Liver (tissue), 9 donors: Measurements from ENCODE around the gene CCL27. TPM values are rescaled to one million over a fixed set of nuclear protein-coding genes. Genes with fewer than 3 reads are reported as not detected.

Experiments
- DNase-seq: peaks from one replicate; pipeline ENCODE4 v3.0.0-alpha.2; 2017; ENCODE audit warnings: low spot score
- H3K27ac ChIP-seq, 2 donors: one replicate each; pipeline ENCODE4 v1.7.0; 2013; ENCODE audit warnings: inconsistent platforms in 2 of 2, low read length in 2 of 2, control low read depth in 1 of 2, low read depth in 1 of 2, mild to moderate bottlenecking in 1 of 2
- H3K27me3 ChIP-seq, 4 donors: one replicate each; pipeline versions ENCODE4 v1.6.1 to v1.7.0; 2013; ENCODE audit warnings: low read length in 3 of 4, inconsistent platforms in 1 of 4, mild to moderate bottlenecking in 1 of 4, moderate library complexity in 1 of 4; ENCODE audit not compliant: control insufficient read depth in 4 of 4, insufficient read depth in 4 of 4
- H3K36me3 ChIP-seq, 4 donors: one replicate each; pipeline versions ENCODE4 v1.6.1 to v1.7.0; 2013; ENCODE audit warnings: low read length in 3 of 4, mild to moderate bottlenecking in 3 of 4, low read depth in 1 of 4, moderate library complexity in 1 of 4; ENCODE audit not compliant: control insufficient read depth in 4 of 4, insufficient read depth in 3 of 4
- H3K4me1 ChIP-seq, 4 donors: one replicate each; pipeline versions ENCODE4 v1.6.1 to v1.7.0; 2013; ENCODE audit warnings: low read length in 3 of 4, mild to moderate bottlenecking in 3 of 4, moderate library complexity in 1 of 4; ENCODE audit not compliant: control insufficient read depth in 4 of 4, insufficient read depth in 4 of 4
- H3K4me3 ChIP-seq, 3 donors: one replicate each; pipeline versions ENCODE4 v1.6.1 to v1.7.0; 2013; ENCODE audit warnings: low read length in 3 of 3, control low read depth in 1 of 3, low read depth in 1 of 3, mild to moderate bottlenecking in 1 of 3
- H3K9ac ChIP-seq, 2 donors: one replicate each; pipeline ENCODE4 v1.7.0; 2013; ENCODE audit warnings: low read length in 2 of 2, mild to moderate bottlenecking in 2 of 2, moderate library complexity in 2 of 2, control low read depth in 1 of 2, low read depth in 1 of 2
- H3K9me3 ChIP-seq, 4 donors: one replicate each; pipeline versions ENCODE4 v1.6.1 to v1.7.0; 2013; ENCODE audit warnings: low read length in 3 of 4; ENCODE audit not compliant: control insufficient read depth in 4 of 4
- EGR1 ChIP-seq, 2 donors: IDR thresholded peaks; 2 replicates each; pipeline ENCODE4 v1.6.1; 2016 to 2018; ENCODE audit warnings: antibody characterized with exemption in 2 of 2, low read depth in 2 of 2
- FOXA1 ChIP-seq: IDR thresholded peaks from 2 replicates; pipeline ENCODE4 v1.6.1; 2016; ENCODE audit warnings: antibody characterized with exemption
- FOXA2 ChIP-seq: IDR thresholded peaks from 2 replicates; pipeline ENCODE4 v1.6.1; 2016; ENCODE audit warnings: antibody characterized with exemption
- GABPA ChIP-seq, 2 donors: IDR thresholded peaks in 1 of 2; conservative IDR thresholded peaks in 1 of 2; 2 replicates each; pipeline ENCODE4 v1.6.1; 2016; ENCODE audit warnings: antibody characterized with exemption in 2 of 2, mild to moderate bottlenecking in 1 of 2, moderate library complexity in 1 of 2
- HNF4A ChIP-seq, 2 donors: conservative IDR thresholded peaks; 2 replicates each; pipeline ENCODE4 v1.6.1; 2016; ENCODE audit warnings: antibody characterized with exemption in 2 of 2, mild to moderate bottlenecking in 2 of 2
- HNF4G ChIP-seq: IDR thresholded peaks from 2 replicates; pipeline ENCODE4 v1.6.1; 2016; ENCODE audit warnings: antibody characterized with exemption
- JUND ChIP-seq, 2 donors: IDR thresholded peaks; 2 replicates each; pipeline ENCODE4 v1.6.1; 2016; ENCODE audit warnings: antibody characterized with exemption in 2 of 2
- MAX ChIP-seq: IDR thresholded peaks from 2 replicates; pipeline ENCODE4 v1.6.1; 2016; ENCODE audit warnings: antibody characterized with exemption
- NR2F2 ChIP-seq: IDR thresholded peaks from 2 replicates; pipeline ENCODE4 v1.6.1; 2016; ENCODE audit warnings: antibody characterized with exemption
- RAD21 ChIP-seq, 2 donors: IDR thresholded peaks; 2 replicates each; pipeline ENCODE4 v1.6.1; 2016; ENCODE audit warnings: antibody characterized with exemption in 2 of 2, mild to moderate bottlenecking in 2 of 2
- RXRA ChIP-seq, 2 donors: IDR thresholded peaks; 2 replicates each; pipeline ENCODE4 v1.6.1; 2017 to 2018; ENCODE audit warnings: antibody characterized with exemption in 2 of 2, mild to moderate bottlenecking in 1 of 2
- SP1 ChIP-seq: IDR thresholded peaks from 2 replicates; pipeline ENCODE4 v1.6.1; 2018; ENCODE audit warnings: antibody characterized with exemption, mild to moderate bottlenecking
- TAF1 ChIP-seq: conservative IDR thresholded peaks from 2 replicates; pipeline ENCODE4 v1.6.1; 2016; ENCODE audit warnings: antibody characterized with exemption, mild to moderate bottlenecking
- YY1 ChIP-seq: IDR thresholded peaks from 2 replicates; pipeline ENCODE4 v1.6.1; 2016; ENCODE audit warnings: antibody characterized with exemption, mild to moderate bottlenecking
- ZBTB33 ChIP-seq: IDR thresholded peaks from 2 replicates; pipeline ENCODE4 v1.6.1; 2016; ENCODE audit warnings: antibody characterized with exemption
- WGBS: extraction: QIAGEN DNeasy Blood & Tissue Kit; methylation state at CpG from one replicate; pipeline ENCODE4 v1.1.7; 2013; 5-methylcytosine and 5-hydroxymethylcytosine counted together
- polyA plus RNA-seq, 2 donors: library from polyadenylated mRNA; stranded (reverse) in 1 of 2; unstranded in 1 of 2; fragments of 200-250 nt in 1 of 2; fragments of >200 nt in 1 of 2; fragmentation: Nextera tagmentation in 1 of 2; extraction: Ambion mirVana in 1 of 2; gene quantifications; one replicate each; pipeline versions ENCODE4 v1.2.1 to v1.2.3, GENCODE V29; 2013 to 2015
- total RNA-seq, 2 donors: library from RNA; depleted of rRNA; stranded (reverse); fragments of >200 nt; gene quantifications; one replicate each; pipeline ENCODE4 v1.2.3, GENCODE V29; 2014
- TF ChIP-seq, protein P1 (sequence below): fragments of 150-350 bp; IDR thresholded peaks from 2 replicates; pipeline ENCODE4 v1.5.1; 2017; ENCODE audit warnings: improper control_type of control experiment, low read depth, low read length; ENCODE audit not compliant: missing input control
- TF ChIP-seq, protein P2 (sequence below): IDR thresholded peaks from 2 replicates; pipeline ENCODE4 v1.6.1; 2016; ENCODE audit warnings: antibody characterized with exemption
- TF ChIP-seq, protein P3 (sequence below): IDR thresholded peaks from 2 replicates; pipeline ENCODE4 v1.6.1; 2016; ENCODE audit warnings: antibody characterized with exemption, mild to moderate bottlenecking
- donor health status: healthy.
- donor health status: healthy.
- donor health status: healthy.
- donor health status: healthy.
- donor health status: healthy.

CCL27 gene
- total and polyA plus RNA-seq, 4 donors: not detected

DNA sequence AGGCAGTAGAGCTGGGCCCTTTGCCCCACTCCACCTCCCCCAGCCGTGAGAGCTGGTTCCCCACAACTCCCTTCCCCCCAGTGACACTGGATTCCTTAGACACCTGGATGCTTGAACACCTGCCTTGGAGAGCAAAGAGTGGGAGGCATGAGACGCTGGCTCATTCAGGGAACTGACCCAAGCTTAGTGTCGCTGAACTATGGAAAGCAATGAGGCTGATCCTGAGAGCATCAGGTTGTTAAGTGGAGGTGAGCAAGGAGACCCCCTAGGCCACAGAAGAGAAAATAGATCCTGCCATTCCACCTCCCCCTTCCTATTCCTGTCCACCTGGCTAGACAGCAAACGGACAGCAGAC, 26.6 kb upstream of the CCL27 start:
- H3K27me3 ChIP-seq: no peaks in the 10 kb centered on the region
- TF ChIP-seq HNF4G (no peak), FOXA1 (no peak), HNF4A (conservative IDR thresholded peaks at IDR 0.05) (no peak), SP1 (no peak), GABPA (IDR thresholded peaks at IDR 0.05 in 1 of 2, conservative IDR thresholded peaks at IDR 0.05 in 1 of 2) (no peak)
- TF ChIP-seq, protein P1, sequence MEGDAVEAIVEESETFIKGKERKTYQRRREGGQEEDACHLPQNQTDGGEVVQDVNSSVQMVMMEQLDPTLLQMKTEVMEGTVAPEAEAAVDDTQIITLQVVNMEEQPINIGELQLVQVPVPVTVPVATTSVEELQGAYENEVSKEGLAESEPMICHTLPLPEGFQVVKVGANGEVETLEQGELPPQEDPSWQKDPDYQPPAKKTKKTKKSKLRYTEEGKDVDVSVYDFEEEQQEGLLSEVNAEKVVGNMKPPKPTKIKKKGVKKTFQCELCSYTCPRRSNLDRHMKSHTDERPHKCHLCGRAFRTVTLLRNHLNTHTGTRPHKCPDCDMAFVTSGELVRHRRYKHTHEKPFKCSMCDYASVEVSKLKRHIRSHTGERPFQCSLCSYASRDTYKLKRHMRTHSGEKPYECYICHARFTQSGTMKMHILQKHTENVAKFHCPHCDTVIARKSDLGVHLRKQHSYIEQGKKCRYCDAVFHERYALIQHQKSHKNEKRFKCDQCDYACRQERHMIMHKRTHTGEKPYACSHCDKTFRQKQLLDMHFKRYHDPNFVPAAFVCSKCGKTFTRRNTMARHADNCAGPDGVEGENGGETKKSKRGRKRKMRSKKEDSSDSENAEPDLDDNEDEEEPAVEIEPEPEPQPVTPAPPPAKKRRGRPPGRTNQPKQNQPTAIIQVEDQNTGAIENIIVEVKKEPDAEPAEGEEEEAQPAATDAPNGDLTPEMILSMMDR: no peak
- TF ChIP-seq, protein P2, sequence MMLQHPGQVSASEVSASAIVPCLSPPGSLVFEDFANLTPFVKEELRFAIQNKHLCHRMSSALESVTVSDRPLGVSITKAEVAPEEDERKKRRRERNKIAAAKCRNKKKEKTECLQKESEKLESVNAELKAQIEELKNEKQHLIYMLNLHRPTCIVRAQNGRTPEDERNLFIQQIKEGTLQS: no peak
- H3K9me3 ChIP-seq: no peaks in the 10 kb centered on the region
- H3K36me3 ChIP-seq: no peaks in the 10 kb centered on the region
- no peak overlapping the region for H3K4me3 ChIP-seq
- peak overlapping the region in 1 of 2 donors; percentile 40 for H3K9ac ChIP-seq
- DNase-seq: no peak
- peaks cover 18 to 60% (median 49%) of the 10 kb centered on the region in 4 donors for H3K4me1 ChIP-seq
- WGBS: 34% methylated on average over 4 of the region's 4 CpGs
- H3K27ac ChIP-seq: peak overlapping the region; percentile 23 to 43

GRCh38 chr9:34688329-34689115, 26.1 kb upstream of the CCL27 start:
- peaks cover 18 to 60% (median 49%) of the 10 kb centered on the region in 4 donors for H3K4me1 ChIP-seq
- TF ChIP-seq SP1 (peak; percentile 99), HNF4G (peak; percentile 94), ZBTB33 (no peak), FOXA1 (peak; percentile 86), EGR1 (IDR thresholded peaks at IDR 0.05; ENCODE audit: low read depth in 2 of 2) (no peak), HNF4A (conservative IDR thresholded peaks at IDR 0.05) (peak; percentile 96 to 97), RXRA (IDR thresholded peaks at IDR 0.05) (peak; percentile 93 to 94), GABPA (IDR thresholded peaks at IDR 0.05 in 1 of 2, conservative IDR thresholded peaks at IDR 0.05 in 1 of 2) (no peak), NR2F2 (peak; percentile 87), JUND (IDR thresholded peaks at IDR 0.05) (peak; percentile 66 to 82), TAF1 (no peak), RAD21 (IDR thresholded peaks at IDR 0.05) (peak in 1 of 2 donors; percentile 36), YY1 (peak; percentile 78), FOXA2 (peak; percentile 90), MAX (peak; percentile 83)
- TF ChIP-seq, protein P2: no peak
- TF ChIP-seq, protein P1: no peak
- TF ChIP-seq, protein P3, sequence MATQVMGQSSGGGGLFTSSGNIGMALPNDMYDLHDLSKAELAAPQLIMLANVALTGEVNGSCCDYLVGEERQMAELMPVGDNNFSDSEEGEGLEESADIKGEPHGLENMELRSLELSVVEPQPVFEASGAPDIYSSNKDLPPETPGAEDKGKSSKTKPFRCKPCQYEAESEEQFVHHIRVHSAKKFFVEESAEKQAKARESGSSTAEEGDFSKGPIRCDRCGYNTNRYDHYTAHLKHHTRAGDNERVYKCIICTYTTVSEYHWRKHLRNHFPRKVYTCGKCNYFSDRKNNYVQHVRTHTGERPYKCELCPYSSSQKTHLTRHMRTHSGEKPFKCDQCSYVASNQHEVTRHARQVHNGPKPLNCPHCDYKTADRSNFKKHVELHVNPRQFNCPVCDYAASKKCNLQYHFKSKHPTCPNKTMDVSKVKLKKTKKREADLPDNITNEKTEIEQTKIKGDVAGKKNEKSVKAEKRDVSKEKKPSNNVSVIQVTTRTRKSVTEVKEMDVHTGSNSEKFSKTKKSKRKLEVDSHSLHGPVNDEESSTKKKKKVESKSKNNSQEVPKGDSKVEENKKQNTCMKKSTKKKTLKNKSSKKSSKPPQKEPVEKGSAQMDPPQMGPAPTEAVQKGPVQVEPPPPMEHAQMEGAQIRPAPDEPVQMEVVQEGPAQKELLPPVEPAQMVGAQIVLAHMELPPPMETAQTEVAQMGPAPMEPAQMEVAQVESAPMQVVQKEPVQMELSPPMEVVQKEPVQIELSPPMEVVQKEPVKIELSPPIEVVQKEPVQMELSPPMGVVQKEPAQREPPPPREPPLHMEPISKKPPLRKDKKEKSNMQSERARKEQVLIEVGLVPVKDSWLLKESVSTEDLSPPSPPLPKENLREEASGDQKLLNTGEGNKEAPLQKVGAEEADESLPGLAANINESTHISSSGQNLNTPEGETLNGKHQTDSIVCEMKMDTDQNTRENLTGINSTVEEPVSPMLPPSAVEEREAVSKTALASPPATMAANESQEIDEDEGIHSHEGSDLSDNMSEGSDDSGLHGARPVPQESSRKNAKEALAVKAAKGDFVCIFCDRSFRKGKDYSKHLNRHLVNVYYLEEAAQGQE: peak; percentile 39
- WGBS: 48% methylated on average over 5 of the region's 5 CpGs
- H3K36me3 ChIP-seq: no peaks in the 10 kb centered on the region
- H3K4me3 ChIP-seq: no peak overlapping the region
- H3K9ac ChIP-seq: peak overlapping the region in 1 of 2 donors; percentile 40
- H3K9me3 ChIP-seq: no peaks in the 10 kb centered on the region
- H3K27me3 ChIP-seq: no peaks in the 10 kb centered on the region
- DNase-seq: peak; percentile 48
- peak overlapping the region; percentile 23 to 43 for H3K27ac ChIP-seq
